Neural cell (in vitro differentiated cells): Measurements from ENCODE around the gene PDGFA. TPM values are rescaled to one million over a fixed set of nuclear protein-coding genes. Genes with fewer than 3 reads are reported as not detected.

Experiments used
- H2AFZ ChIP-seq: fragments of 200-600, 300-800 bp; sonication (generic), shearing (Covaris generic); 2 replicates; pipeline ENCODE4 v1.6.0; 2014; ENCODE audit warnings: low read depth, mild to moderate bottlenecking, antibody characterized with exemption, low read length, moderate library complexity
- H3F3A ChIP-seq: fragments of 200-600 bp; shearing (Covaris generic); 2 replicates; pipeline ENCODE4 v1.6.1; 2016; ENCODE audit warnings: mild to moderate bottlenecking, moderate library complexity, mixed read lengths, antibody characterized with exemption, low read length; ENCODE audit not compliant: insufficient read depth, poor library complexity, severe bottlenecking
- H3K27ac ChIP-seq: fragments of 200-600, 300-800 bp; sonication (generic), shearing (Covaris generic); 2 replicates; pipeline ENCODE4 v1.5.1; 2014; ENCODE audit warnings: mild to moderate bottlenecking, low read length, moderate library complexity
- H3K27me3 ChIP-seq: fragments of 300-800, 200-600 bp; sonication (generic), shearing (Covaris generic); 2 replicates; pipeline ENCODE4 v1.6.0; 2014; ENCODE audit warnings: mild to moderate bottlenecking, low read depth, low read length, moderate library complexity; ENCODE audit not compliant: insufficient read depth
- H3K36me3 ChIP-seq: fragments of 300-800, 200-600 bp; sonication (generic), shearing (Covaris generic); 2 replicates; pipeline ENCODE4 v1.5.1; 2014; ENCODE audit warnings: mild to moderate bottlenecking, antibody characterized with exemption, low read length, moderate library complexity; ENCODE audit not compliant: insufficient read depth
- H3K4me2 ChIP-seq: fragments of 300-800, 200-600 bp; sonication (generic), shearing (Covaris generic); 2 replicates; pipeline ENCODE4 v1.6.0; 2014; ENCODE audit warnings: mild to moderate bottlenecking, low read length
- H3K4me3 ChIP-seq: fragments of 300-800, 200-600 bp; sonication (generic), shearing (Covaris generic); 2 replicates; pipeline ENCODE4 v1.5.1; 2014; ENCODE audit warnings: mild to moderate bottlenecking, low read length, moderate library complexity
- H3K79me2 ChIP-seq: fragments of 200-600 bp; shearing (Covaris generic); replicated peaks from 2 replicates; pipeline ENCODE4 v1.6.0; 2014; ENCODE audit warnings: mild to moderate bottlenecking, low read length, moderate library complexity; ENCODE audit not compliant: insufficient read depth
- H3K9ac ChIP-seq: fragments of 300-800, 200-600 bp; sonication (generic), shearing (Covaris generic); 2 replicates; pipeline ENCODE4 v1.6.1; 2016; ENCODE audit warnings: mild to moderate bottlenecking, low read length, mixed read lengths
- H3K9me2 ChIP-seq: fragments of 200-600 bp; shearing (Covaris generic); 2 replicates; pipeline ENCODE4 v1.6.1; 2016; ENCODE audit warnings: mild to moderate bottlenecking, low read length, mixed read lengths; ENCODE audit not compliant: insufficient read depth
- H3K9me3 ChIP-seq: fragments of 200-600, 300-800 bp; sonication (generic), shearing (Covaris generic); 2 replicates; pipeline ENCODE4 v1.6.1; 2016; ENCODE audit warnings: mild to moderate bottlenecking, mixed run types, low read length, moderate library complexity, mixed read lengths
- H4K20me1 ChIP-seq: fragments of 200-600 bp; shearing (Covaris generic); 2 replicates; pipeline ENCODE4 v1.6.1; 2016; ENCODE audit warnings: mild to moderate bottlenecking, mixed run types; ENCODE audit not compliant: insufficient read depth
- CTCF ChIP-seq: fragments of 450-650 bp; IDR thresholded peaks from 2 replicates; pipeline ENCODE4 v1.5.1; 2014; ENCODE audit warnings: antibody characterized with exemption, mild to moderate bottlenecking, moderate library complexity; ENCODE audit not compliant: poor library complexity, severe bottlenecking
- EP300 ChIP-seq: fragments of 450-650 bp; conservative IDR thresholded peaks from 2 replicates; pipeline ENCODE4 v1.6.1; 2014; ENCODE audit warnings: antibody characterized with exemption, mild to moderate bottlenecking, moderate library complexity; ENCODE audit not compliant: poor library complexity, severe bottlenecking
- EZH2 ChIP-seq: fragments of 200-600, 300-800 bp; shearing (Covaris generic), sonication (generic); IDR thresholded peaks from 2 replicates; pipeline ENCODE4 v1.6.1; 2014; ENCODE audit warnings: antibody characterized with exemption, low read length, borderline replicate concordance, mild to moderate bottlenecking; ENCODE audit not compliant: insufficient read depth, poor library complexity, severe bottlenecking
- MXI1 ChIP-seq: fragments of 450-650 bp; conservative IDR thresholded peaks from 2 replicates; pipeline ENCODE4 v1.6.1; 2014; ENCODE audit warnings: antibody characterized with exemption, mild to moderate bottlenecking; ENCODE audit not compliant: poor library complexity, severe bottlenecking
- POLR2AphosphoS5 ChIP-seq: IDR thresholded peaks from 2 replicates; pipeline ENCODE4 v1.6.1; 2012
- RAD21 ChIP-seq: fragments of 450-650 bp; conservative IDR thresholded peaks from 2 replicates; pipeline ENCODE4 v1.6.1; 2014; ENCODE audit warnings: antibody characterized with exemption, mild to moderate bottlenecking, moderate library complexity
- SMC3 ChIP-seq: fragments of 450-650 bp; conservative IDR thresholded peaks from 2 replicates; pipeline ENCODE4 v1.6.1; 2014; ENCODE audit warnings: antibody characterized with exemption, mild to moderate bottlenecking, moderate library complexity; ENCODE audit not compliant: poor library complexity
- TAF1 ChIP-seq: IDR thresholded peaks from 2 replicates; pipeline ENCODE4 v1.6.1; 2012; ENCODE audit warnings: low read depth
- polyA plus RNA-seq: library from polyadenylated mRNA; depleted of rRNA; stranded (reverse); fragments of >200 nt; gene quantifications from 2 replicates; pipeline ENCODE4 v1.2.3, GENCODE V29; 2014
- TF ChIP-seq, protein P1 (sequence below): IDR thresholded peaks from 2 replicates; pipeline ENCODE4 v1.6.1; 2012; ENCODE audit warnings: borderline replicate concordance

PDGFA gene
- polyA plus RNA-seq, 1 donor from 2014 or later = 4.1 TPM

GRCh38 chr7:493661-494251 is 25.9 kb downstream of the PDGFA start:
- Histone ChIP-seq H3K27ac (no peak overlapping the region), H3K79me2 (no peaks in the 10 kb centered on the region), H3K36me3 (no peaks in the 10 kb centered on the region), H3K4me2 (no peak overlapping the region), H2AFZ (no peak overlapping the region), H3K9me3 (no peaks in the 10 kb centered on the region), H3K9ac (no peak overlapping the region), H3K9me2 (no peaks in the 10 kb centered on the region), H3K4me3 (no peak overlapping the region), H3F3A (no peaks in the 10 kb centered on the region), H3K27me3 (no peaks in the 10 kb centered on the region), H4K20me1 (no peaks in the 10 kb centered on the region)
- no peak for TF ChIP-seq TAF1
- TF ChIP-seq RAD21 = no peak
- no peak for TF ChIP-seq EZH2
- TF ChIP-seq MXI1 = no peak
- TF ChIP-seq CTCF = no peak
- no peak for TF ChIP-seq SMC3
- no peak for TF ChIP-seq EP300
- TF ChIP-seq POLR2AphosphoS5 = no peak
- TF ChIP-seq, protein P1, sequence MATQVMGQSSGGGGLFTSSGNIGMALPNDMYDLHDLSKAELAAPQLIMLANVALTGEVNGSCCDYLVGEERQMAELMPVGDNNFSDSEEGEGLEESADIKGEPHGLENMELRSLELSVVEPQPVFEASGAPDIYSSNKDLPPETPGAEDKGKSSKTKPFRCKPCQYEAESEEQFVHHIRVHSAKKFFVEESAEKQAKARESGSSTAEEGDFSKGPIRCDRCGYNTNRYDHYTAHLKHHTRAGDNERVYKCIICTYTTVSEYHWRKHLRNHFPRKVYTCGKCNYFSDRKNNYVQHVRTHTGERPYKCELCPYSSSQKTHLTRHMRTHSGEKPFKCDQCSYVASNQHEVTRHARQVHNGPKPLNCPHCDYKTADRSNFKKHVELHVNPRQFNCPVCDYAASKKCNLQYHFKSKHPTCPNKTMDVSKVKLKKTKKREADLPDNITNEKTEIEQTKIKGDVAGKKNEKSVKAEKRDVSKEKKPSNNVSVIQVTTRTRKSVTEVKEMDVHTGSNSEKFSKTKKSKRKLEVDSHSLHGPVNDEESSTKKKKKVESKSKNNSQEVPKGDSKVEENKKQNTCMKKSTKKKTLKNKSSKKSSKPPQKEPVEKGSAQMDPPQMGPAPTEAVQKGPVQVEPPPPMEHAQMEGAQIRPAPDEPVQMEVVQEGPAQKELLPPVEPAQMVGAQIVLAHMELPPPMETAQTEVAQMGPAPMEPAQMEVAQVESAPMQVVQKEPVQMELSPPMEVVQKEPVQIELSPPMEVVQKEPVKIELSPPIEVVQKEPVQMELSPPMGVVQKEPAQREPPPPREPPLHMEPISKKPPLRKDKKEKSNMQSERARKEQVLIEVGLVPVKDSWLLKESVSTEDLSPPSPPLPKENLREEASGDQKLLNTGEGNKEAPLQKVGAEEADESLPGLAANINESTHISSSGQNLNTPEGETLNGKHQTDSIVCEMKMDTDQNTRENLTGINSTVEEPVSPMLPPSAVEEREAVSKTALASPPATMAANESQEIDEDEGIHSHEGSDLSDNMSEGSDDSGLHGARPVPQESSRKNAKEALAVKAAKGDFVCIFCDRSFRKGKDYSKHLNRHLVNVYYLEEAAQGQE = no peak

DNA sequence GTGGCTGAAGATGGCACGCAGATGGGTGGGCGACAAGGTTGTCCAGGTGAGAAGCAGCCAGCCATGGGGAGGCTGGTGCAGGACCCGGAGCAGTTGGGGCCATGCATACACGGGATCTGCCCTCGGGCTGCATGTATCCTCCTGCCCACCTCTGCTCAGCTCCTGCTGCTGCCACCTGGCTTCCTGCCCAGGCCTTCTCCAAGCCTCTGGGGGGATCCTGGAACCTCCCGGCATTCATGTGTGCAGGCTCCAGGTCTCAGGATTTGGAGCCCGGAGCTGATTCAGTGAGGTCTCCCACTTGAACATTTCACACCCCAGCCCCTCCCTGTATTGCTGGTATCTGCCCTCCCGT is 27.0 kb downstream of the PDGFA start:
- Histone ChIP-seq H3K4me2 (no peak overlapping the region), H3K36me3 (no peaks in the 10 kb centered on the region), H3K4me3 (no peak overlapping the region), H3K9me3 (no peaks in the 10 kb centered on the region), H3K9me2 (no peaks in the 10 kb centered on the region), H4K20me1 (no peaks in the 10 kb centered on the region), H3F3A (no peaks in the 10 kb centered on the region), H3K27me3 (no peaks in the 10 kb centered on the region), H2AFZ (no peak overlapping the region), H3K27ac (no peak overlapping the region), H3K79me2 (no peaks in the 10 kb centered on the region), H3K9ac (no peak overlapping the region)
- TF ChIP-seq MXI1 = no peak
- no peak for TF ChIP-seq RAD21
- TF ChIP-seq POLR2AphosphoS5 = no peak
- TF ChIP-seq EZH2 = no peak
- TF ChIP-seq EP300 = no peak
- no peak for TF ChIP-seq CTCF
